HG03575 (cell line): ENCODE data around the gene CHMP4B.

Experiments used
- ATAC-seq: cut with Tn5 transposase; IDR thresholded peaks from one replicate; pipeline ENCODE4 v1.9.1; 2021; ENCODE audit not compliant: unreplicated experiment, insufficient number of reproducible peaks, low FRiP score; ENCODE audit errors: extremely low read depth

The CHMP4B gene

DNA sequence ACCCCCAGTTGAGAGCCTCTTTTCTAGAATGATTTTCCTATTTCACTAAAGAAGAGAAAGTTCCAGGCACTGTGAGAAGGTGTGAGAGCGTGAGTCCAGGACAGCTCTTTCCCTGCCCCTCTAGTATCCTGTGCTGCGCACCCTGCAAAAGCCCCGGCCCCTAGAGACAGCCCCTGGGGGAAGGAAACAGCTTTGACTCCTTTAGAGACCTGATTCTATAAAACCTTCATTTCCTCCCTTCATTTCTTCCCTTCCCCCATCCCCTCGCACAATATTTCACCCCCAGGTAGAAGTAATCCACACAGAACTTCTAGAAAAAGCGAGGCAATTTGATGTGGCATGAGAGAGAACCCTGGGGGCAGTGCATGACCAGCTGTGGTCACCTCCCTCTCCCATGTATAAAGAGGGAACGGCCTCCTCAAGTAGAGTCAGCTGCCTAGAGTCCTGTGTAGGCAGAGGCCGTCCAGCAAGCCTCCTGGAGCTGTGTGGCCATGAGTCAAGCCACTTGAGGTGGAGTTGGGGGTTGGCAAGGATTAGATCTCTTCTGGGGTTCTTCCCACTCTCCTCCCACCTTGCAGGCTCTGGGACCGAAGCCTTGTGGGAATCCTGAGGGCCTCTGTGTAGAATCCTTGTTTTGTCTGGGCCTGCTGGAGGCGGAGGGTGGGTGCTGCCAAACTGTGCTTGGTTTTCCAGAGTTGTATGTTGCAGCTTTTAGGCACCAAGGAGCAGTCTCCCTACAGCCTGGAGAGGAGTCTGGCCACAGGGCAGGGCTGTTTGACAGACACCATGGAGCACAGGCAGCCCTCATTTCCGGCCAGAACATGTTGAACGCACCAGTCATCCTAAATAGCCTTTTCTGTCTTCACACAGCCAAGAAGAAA, 41.7 kb downstream of the CHMP4B start:
- no peak for ATAC-seq

DNA sequence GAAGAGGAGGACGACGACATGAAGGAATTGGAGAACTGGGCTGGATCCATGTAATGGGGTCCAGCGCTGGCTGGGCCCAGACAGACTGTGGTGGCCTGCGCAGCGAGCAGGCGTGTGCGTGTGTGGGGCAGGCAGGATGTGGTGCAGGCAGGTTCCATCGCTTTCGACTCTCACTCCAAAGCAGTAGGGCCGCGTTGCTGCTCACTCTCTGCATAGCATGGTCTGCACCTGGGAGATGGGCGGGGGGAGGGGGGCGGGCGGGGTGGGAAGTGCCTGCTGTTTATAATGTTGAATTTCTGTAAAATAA, 42.3 kb downstream of the CHMP4B start:
- ATAC-seq, result no peak

DNA sequence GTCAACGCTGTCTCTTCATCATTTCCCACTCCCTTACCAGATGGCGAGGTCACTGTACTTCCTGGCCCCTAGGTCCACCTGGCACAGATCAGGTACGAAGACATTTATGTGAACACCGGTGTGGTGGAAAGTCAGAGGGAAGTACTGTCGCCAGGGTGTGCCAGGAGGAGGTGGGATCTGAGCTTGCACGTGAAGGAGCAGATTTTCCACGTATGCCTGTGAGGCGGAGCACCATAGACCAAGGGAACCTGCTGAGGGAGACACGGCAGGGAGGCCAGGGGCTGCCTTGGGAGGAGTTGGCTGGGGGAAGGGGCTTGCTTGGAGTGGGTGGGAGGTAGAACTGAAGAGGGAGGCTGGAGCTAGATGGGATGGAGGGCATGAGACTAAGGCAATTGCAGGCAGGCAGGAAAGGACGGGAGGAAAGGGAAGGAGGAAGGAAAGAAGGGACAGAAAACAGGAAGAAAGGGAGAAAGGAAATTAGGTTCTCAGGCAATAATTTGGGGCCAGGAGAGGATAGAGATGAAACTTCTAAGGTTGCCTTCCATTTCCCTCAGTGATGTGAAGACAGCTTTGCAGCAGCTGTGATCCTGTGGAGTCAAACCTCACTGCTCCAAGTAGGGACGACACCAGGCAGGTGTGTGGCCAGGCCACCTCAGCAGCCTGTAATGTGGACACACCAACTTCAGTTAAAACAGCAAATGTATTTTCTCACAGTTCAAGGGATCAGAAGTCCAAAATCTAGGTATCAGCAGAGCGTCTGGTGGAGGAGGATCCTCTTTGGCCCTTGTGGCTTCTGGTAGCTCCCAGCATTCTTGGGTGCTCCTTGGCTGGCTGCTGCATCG, 46.8 kb downstream of the CHMP4B start:
- no peak for ATAC-seq

- ATAC-seq, result no peak
Measured at GRCh38 chr20:33858666-33859065, 47.5 kb downstream of the CHMP4B start.

GRCh38 chr20:33859157-33859695, 48.1 kb downstream of the CHMP4B start:
- no peak for ATAC-seq

GRCh38 chr20:33859751-33860150, 48.6 kb downstream of the CHMP4B start:
- ATAC-seq, result no peak

DNA sequence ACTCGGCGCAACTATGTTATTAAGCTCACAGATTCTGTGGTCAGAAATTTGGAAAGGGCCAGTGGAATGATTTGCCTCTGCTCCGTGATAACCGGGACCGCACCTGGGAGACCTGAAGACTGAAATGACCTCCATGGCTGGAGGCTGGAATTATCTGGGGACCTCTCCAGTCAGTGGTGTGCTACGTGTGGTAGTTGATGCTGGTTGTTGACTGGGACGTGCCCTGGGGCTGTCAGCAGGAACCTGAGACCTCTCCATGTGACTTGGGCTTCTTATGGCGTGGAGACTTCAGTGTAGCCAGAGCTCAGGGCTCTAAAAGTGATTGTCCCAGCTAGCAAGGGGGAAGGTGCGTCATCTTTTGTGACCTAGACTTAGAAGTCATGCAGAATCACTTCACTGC, 50.3 kb downstream of the CHMP4B start:
- ATAC-seq, result no peak

GRCh38 chr20:33862709-33863403, 51.7 kb downstream of the CHMP4B start:
- no peak for ATAC-seq

- ATAC-seq, result no peak
Measured at GRCh38 chr20:33863440-33864323, 52.5 kb downstream of the CHMP4B start.

DNA sequence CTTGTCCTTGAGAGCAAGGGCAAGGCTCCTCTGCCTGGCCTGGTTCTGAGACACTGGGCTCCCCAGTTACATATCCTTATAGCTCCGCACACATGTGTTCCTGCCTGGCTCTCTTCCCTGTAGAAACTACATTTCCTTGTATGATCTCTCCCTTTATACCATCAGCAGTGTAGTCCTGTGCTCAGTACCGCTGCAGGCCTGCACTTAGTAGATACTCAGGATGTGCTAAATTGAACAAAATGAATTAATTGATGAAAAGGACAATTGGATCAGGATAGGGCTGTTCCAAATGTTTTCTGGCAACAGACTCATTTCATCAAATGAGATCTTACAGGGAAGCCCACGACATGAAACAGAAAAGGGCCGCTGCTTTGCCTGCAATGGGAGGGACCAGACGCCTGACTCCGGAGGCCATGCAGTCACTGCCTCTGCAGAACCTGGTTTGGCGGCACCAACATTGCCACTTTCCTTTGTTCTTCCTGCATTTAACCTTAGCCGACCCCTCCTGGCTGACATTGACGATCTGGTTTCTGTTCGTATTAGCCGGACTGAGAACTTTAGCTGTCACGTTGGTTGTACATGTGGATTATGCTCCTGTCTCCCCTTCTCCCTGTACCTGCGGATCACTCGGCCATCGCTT, 53.3 kb downstream of the CHMP4B start:
- no peak for ATAC-seq

GRCh38 chr20:33865761-33866370, 54.7 kb downstream of the CHMP4B start:
- no peak for ATAC-seq

DNA sequence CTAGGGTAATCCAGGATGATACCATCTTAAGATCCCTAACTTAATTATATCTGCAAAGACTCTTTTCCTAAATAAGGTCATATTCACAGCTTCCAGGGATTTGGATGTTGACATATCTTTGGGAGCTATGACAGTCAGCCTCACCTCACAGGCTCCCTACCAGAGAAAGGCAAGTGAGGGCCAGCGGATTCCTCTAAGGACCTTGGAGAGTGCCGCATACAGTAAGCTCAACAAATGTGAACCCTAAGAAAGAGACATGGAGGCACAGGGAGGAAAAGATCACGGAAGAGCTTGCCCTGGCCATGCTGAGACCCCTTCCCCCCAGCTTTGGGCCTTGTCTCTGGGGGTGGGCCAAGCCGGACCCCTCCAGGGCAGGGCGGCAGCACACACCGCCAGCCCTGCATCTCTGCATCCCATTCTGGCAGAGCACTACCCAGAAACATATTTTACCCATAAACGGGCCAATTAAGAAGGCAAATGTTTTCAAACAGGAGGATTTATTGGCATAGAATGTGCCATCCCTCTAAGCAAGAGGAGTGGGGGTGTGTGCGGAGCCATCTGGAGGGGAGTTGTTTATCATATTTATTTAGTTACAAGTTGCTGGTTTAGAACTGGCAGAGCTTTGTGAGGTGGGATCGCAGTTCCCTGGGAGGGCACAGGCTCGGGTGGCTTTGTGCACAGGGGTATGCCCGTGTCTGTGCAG, 55.4 kb downstream of the CHMP4B start:
- ATAC-seq, result no peak

DNA sequence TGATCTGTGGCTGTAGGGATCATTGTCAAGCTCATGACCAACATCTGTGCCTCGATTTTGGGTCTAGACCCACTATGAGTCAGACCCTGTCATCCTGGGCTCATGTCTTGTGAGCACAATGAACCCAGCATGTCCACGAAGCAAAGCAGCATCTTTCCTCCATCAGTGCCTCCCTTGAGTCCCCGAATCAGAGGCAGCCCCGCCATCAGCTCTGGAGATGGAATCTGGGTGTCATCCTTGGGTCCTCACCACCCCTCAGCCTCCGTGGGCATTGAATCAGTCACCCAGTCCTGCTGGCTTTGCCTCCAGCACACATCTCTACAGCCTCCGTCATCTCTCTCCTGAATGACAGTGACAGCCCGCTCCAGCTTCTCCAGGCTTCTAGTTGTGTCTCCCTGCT, 56.9 kb downstream of the CHMP4B start:
- ATAC-seq, result no peak

DNA sequence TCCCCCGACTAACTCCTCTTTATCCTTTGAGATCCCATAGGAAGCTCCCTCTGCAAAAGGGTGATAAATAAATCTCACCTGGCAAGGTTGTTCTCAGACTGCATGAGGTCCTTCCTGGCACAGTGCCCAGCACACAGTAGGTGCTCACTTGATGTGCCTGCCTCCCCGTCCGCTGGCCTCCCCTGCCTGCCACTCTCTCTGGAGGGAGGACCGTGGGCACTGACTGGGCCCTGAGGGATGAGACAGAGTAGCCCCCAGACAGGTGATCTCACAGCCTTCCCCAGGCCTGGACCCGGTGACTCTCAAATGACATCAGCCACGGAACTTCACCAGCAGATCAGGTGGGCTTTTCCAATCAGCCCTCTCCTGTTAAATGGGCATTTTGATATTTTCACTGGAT, 57.4 kb downstream of the CHMP4B start:
- ATAC-seq, result no peak

DNA sequence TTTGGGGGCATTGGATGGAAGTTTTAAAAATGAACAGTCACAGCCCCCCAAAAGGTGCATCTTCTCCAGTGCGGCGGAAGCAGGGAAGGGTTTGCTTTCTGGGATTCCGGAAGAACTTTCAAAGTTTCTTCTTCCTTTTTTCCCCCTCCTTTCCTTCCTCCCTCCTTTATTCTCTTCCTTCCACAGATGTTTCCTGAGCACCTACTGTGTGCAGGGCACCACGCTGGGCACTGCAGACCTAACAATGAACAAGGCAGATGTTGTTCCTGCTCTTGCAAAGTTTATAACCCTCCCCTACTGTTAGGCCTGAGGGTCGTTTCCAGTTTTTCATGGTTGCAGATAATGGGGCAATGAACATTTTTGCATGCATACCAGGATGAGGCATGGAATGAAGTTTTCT, 58.1 kb downstream of the CHMP4B start:
- ATAC-seq, result no peak

GRCh38 chr20:33871362-33871761, 60.2 kb downstream of the CHMP4B start:
- no peak for ATAC-seq

- no peak for ATAC-seq
Measured at GRCh38 chr20:33874129-33874528, 63.0 kb downstream of the CHMP4B start.
